HAP-1 (cell line): ENCODE data around the gene YBEY.
A peak's percentile ranks its signal among the peaks of the same experiment; 100 is the strongest.
"Not testable (repeated sequence)": the region's sequence is repeated elsewhere in the genome, so short reads cannot be mapped to it uniquely, and the experiment has no call there.

ENCODE experiments used
- DNase-seq, 2 experiments: peaks; one replicate each; pipeline ENCODE4 v3.0.0-alpha.2; 2016 to 2020; ENCODE audit warnings: low spot score in 2 of 2
- H3K27me3 ChIP-seq: fragments of 250-450 bp; sonication (Bioruptor Pico); 2 replicates; pipeline ENCODE4 v1.5.1; 2020; ENCODE audit warnings: low read depth, mild to moderate bottlenecking, moderate library complexity
- H3K36me3 ChIP-seq: fragments of 250-450 bp; sonication (Bioruptor Pico); replicated peaks from 2 replicates; pipeline ENCODE4 v1.5.1; 2020; ENCODE audit warnings: mild to moderate bottlenecking
- H3K4me1 ChIP-seq: fragments of 250-450 bp; sonication (Bioruptor Pico); 2 replicates; pipeline ENCODE4 v1.5.1; 2020; ENCODE audit warnings: mild to moderate bottlenecking
- H3K4me3 ChIP-seq: fragments of 250-450 bp; sonication (Bioruptor Pico); 2 replicates; pipeline ENCODE4 v1.5.1; 2020; ENCODE audit warnings: mild to moderate bottlenecking, moderate library complexity
- H3K9me3 ChIP-seq: fragments of 250-450 bp; sonication (Bioruptor Pico); 2 replicates; pipeline ENCODE4 v1.5.1; 2020; ENCODE audit warnings: mild to moderate bottlenecking, moderate library complexity
- in situ Hi-C: fragments of 300-500 bp; cut with MboI; formaldehyde crosslinking; loops from 3 replicates; pipeline ENCODE4 v1.14.3; 2020; ENCODE audit warnings: low sequenced_read_pairs, inconsistent platforms, mixed read lengths

YBEY gene, protein sequence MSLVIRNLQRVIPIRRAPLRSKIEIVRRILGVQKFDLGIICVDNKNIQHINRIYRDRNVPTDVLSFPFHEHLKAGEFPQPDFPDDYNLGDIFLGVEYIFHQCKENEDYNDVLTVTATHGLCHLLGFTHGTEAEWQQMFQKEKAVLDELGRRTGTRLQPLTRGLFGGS

DNA sequence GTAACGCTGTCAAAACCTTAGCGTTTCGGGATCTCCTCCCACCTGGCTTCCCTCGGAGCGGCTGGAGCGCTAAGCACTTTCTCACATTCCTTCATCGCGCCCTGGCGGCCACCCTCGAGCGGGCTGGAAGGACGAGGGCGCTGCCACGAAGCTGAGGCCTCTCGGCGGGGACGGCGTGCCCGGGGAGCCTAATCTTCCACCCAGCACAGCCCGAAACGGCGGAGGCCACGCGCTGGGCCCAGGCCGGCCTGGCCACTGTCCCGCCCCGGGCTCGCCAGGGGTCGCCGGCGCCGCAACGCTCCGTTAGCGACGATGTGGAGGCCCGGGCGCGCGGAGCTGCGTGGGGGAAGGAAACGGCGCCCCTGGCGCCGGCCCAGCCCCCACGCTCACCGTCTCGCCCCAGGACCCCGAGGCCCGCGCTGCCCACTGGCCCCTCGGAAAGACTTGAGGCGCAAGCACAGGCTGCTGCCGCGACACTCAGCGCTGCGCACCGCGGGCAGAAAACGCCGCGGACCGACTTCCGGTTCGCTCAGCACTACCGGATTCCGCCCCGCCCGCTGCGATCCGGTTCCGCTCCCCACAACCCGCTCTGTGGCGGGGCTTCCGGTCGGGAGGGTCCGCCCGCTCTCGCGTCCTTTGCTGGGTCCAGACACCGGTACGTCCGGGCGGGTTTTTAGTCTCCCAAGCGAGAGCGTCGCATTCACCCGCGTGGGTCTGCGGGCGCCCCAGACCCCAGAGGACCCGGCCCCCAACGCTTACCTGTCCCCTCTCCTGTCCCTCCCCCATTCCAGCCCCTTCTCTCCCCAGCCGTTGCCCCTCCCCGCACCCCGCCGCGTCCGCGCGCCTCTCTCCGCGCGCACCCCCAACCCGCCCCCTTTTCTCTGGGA lies at the start of gene YBEY:
TSS of gene YBEY (plus strand) at position 582 of the 887 bp plus-strand sequence. CDS start 572 bp downstream, outside the sequence.
- H3K36me3 ChIP-seq: peaks cover 42% of the 10 kb centered on the region
- peaks cover 27% of the 10 kb centered on the region for H3K4me1 ChIP-seq
- no peaks in the 10 kb centered on the region for H3K27me3 ChIP-seq
- H3K9me3 ChIP-seq: peaks cover 17% of the 10 kb centered on the region
- peak within 1 kb of the TSS; percentile 81 for H3K4me3 ChIP-seq
- peak; percentile 86 to 93 for DNase-seq
- in situ Hi-C loops: no loop called here

DNA sequence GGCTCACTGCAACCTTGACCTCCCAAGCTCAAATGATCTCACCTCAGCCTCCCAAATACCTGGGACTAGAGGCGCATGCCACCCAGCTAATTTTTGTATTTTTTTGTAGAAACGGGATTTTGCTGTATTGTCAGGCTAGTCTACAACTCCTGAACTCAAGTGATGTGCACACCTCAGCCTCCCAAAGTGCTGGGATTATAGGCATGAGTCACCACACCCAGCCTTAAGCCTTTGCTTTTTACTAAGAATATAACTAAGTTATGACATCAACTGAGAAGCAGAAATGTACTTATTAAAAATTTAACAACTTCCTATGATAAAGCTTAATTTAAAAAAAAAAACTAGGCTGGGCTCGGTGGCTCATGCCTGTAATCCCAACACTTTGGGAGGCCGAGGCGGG lies 48.7 kb upstream of the YBEY start:
- Histone ChIP-seq H3K9me3 (peaks cover 5% of the 10 kb centered on the region), H3K4me1 (no peaks in the 10 kb centered on the region), H3K36me3 (peaks cover 78% of the 10 kb centered on the region), H3K4me3 (no peak overlapping the region), H3K27me3 (no peaks in the 10 kb centered on the region)
- DNase-seq: no peak
- in situ Hi-C loops: no loop called here

DNA sequence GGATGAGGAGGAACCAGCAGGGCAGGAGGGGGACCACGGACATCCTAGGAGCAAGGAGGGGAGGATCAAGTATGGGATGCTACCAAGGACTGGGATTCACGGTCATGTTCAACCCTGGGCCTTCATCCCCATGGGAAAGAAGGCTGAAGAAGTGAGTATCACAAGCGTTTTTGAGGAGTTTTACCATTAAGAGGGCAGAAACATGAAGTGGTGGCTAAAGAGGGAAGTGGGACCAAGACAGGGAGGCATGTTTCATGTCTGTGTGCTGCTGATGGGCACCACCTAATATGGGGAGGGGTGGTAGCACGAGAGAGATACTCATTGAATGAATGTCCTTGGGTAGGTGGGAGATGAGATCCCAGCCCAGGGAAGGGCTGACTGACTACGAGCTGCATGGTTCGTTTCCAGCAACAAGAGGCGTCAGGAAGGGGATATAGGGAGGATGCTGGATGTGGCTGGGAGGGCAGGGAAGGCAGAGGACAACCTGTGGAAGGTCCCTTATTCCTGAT lies 46.3 kb upstream of the YBEY start:
- in situ Hi-C loops: no loop called here
- Histone ChIP-seq H3K27me3 (no peaks in the 10 kb centered on the region), H3K36me3 (peaks cover 80% of the 10 kb centered on the region), H3K4me1 (no peaks in the 10 kb centered on the region), H3K4me3 (no peak overlapping the region), H3K9me3 (no peaks in the 10 kb centered on the region)
- no peak for DNase-seq

DNA sequence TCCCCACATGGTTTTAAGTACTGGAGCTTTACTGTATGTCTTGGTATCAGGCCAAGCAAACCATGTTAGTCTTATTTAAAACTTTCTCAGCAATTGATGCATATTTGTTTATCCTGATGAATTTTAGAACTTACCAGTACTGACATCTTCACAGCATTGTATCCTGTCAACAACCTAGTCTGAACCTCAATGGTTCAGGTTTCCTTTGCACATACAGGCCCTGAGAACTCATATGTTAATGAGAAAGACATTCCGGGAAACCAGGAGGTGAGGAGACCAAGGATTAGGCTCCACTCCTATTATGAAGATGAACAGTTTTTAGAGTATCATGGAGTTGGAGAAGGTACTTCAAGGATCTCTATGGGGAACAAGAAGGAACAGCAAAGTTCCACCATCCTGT lies 44.6 kb upstream of the YBEY start:
- H3K4me1 ChIP-seq, in situ Hi-C loops, H3K4me3 ChIP-seq, H3K27me3 ChIP-seq, H3K9me3 ChIP-seq, DNase-seq: not testable (repeated sequence)
- H3K36me3 ChIP-seq: peaks cover 78% of the 10 kb centered on the region

DNA sequence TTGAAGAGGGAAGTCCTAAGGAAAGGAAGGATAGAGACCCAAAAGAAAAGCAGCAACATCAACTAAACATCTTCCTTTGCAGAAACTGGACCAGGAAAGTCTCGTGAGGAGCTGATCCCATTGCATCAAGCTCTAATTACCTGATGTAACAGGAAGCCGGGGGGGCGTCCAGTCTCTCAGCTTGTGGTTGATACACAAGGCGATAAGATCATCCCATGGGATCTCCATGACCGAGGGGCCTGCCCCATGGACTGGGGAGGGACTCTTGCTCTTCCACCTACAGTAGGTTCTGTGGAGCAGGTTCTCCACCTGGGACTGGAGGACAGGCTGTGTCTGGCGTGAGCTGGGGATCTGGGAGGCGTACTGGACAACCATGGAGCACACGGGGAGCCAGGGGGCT lies 42.8 kb upstream of the YBEY start:
- in situ Hi-C loops: no loop called here
- no peak overlapping the region for H3K4me3 ChIP-seq
- no peak for DNase-seq
- H3K9me3 ChIP-seq: no peaks in the 10 kb centered on the region
- H3K36me3 ChIP-seq: peaks cover 86% of the 10 kb centered on the region
- H3K27me3 ChIP-seq: no peaks in the 10 kb centered on the region
- no peaks in the 10 kb centered on the region for H3K4me1 ChIP-seq

DNA sequence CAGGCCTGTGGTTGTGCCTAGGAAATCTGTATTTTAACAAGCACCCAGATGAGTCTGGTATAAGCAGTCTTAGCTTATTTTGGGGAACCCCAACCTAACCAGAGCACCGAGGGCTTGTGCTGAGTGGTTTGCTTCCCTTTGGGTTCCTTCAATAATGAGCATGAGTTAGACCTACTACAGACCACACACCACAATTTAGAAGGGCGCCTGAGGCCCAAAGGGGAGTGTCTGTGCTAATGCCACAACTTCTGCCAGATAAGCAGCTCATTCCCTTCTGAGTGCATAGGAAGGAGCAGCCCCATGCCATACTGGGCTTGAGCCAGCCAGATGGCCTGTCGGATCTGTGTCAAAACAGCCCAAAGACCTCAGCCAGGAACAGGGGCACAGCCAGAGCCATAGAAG lies 42.2 kb upstream of the YBEY start:
- in situ Hi-C loops: no loop called here
- no peak for DNase-seq
- H3K4me1 ChIP-seq: no peaks in the 10 kb centered on the region
- H3K4me3 ChIP-seq: no peak overlapping the region
- H3K36me3 ChIP-seq: peaks cover 88% of the 10 kb centered on the region
- H3K9me3 ChIP-seq: no peaks in the 10 kb centered on the region
- H3K27me3 ChIP-seq: no peaks in the 10 kb centered on the region

DNA sequence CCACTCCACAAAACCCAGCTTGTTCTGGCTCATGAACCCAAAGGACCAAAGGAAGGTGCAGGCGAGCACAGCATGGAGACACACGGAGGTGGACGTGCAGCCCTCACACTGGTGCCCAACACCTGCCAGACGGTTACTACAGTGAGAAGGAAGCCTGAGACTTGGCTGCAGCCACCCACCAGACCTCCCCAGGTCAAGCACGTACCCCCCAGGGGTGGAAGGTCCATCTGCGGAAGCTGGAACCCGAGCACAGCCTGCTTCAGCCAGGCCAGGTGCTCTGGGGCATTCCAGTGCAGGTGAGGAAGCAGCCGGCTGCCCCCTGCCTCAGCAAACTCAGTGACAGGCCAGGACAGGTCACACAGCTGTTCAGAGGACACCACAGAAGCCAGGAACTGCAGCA lies 41.5 kb upstream of the YBEY start:
- peaks cover 90% of the 10 kb centered on the region for H3K36me3 ChIP-seq
- H3K4me1 ChIP-seq: no peaks in the 10 kb centered on the region
- no peaks in the 10 kb centered on the region for H3K27me3 ChIP-seq
- in situ Hi-C loops: no loop called here
- no peak overlapping the region for H3K4me3 ChIP-seq
- DNase-seq: no peak
- H3K9me3 ChIP-seq: no peaks in the 10 kb centered on the region

DNA sequence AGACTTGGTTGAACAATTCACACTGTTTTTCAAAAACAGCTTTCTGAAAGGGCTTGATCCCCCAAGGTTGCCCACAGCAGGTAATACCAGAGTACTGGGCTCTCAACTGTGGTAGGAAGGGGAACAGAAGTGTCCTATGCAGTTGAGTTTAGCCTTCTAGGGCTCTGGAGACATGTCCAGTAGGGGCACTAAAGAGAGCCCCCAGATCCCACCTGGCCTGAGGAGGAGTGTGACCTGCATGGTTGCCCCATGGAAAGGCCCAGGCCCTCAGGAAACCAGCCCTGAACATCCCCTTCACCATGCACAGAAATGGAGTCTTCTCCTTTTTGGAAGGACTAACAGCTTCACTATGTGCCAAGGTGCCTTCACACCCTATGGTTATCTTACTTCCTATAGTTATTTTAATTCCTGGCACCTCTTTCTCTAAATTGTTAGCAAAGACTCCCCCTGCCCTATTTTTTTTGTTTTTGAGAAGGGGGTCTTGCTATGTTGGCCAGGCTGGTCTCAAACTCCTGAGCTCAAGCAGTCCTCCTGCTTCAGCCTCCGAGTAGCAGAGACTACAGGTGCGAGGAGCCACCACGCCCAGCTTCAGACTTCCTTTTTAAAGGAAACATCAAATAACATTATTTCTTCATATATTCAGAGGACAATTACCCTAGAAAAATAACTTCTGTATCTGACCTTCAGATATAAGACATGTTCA lies 40.8 kb upstream of the YBEY start:
- no peak overlapping the region for H3K4me3 ChIP-seq
- H3K9me3 ChIP-seq: no peaks in the 10 kb centered on the region
- in situ Hi-C loops: no loop called here
- H3K4me1 ChIP-seq: no peaks in the 10 kb centered on the region
- H3K27me3 ChIP-seq: no peaks in the 10 kb centered on the region
- peaks cover 90% of the 10 kb centered on the region for H3K36me3 ChIP-seq
- DNase-seq: no peak

DNA sequence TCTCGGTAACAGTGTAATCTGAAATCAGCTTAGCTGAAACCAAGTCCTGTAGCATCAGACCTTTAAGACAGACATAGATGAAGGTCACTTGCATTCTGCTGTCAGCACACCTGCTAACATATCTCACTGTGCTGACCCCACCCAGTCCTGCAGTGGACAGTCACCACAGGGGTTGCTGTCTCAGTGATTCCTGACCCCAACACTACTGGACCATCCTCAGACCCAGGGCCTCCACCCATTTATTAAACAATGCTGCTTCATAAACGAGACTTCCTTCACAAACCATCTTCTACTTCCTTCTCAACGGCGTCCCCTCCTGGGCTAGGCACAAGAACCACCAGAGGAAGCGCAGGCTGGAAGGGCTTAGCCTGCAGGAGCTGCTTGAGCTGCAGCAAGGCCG lies 39.8 kb upstream of the YBEY start:
- peaks cover 90% of the 10 kb centered on the region for H3K36me3 ChIP-seq
- H3K9me3 ChIP-seq: no peaks in the 10 kb centered on the region
- no peaks in the 10 kb centered on the region for H3K27me3 ChIP-seq
- no peak overlapping the region for H3K4me3 ChIP-seq
- no peaks in the 10 kb centered on the region for H3K4me1 ChIP-seq
- in situ Hi-C loops: no loop called here
- DNase-seq: no peak

DNA sequence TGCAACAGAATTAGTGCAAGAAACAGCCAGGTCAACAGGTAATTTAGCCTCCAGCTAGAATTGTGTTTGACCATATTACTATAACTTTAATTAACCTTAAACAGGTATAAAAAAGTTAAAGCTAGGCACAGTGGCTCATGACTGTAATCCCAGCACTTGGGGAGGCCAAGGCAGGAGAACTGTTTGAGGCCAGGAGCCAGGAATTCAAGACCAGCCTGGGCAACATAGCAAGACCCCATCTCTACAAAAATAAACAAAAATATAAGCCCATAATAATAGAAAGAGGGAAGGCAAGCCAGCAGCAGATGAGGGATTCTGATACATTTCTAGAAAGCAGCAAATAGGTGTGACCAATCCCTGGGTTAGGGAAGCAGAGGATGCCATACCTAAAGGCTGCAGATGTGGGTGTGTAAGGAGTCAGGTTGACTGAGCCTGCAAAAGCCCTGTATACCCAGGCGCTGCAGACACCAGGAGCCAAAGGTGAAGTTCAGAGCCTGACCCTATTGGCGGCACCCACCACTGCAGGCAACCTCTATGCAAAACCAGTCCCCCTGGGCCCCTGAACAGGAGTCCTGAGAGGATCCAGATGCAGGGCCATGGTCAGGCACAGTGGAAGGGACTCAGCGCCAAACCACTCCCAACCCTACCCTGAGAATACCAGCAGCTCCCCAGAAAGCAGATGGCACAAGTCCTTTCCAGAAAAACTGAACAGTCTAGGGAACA lies 38.3 kb upstream of the YBEY start:
- H3K27me3 ChIP-seq: no peaks in the 10 kb centered on the region
- peaks cover 87% of the 10 kb centered on the region for H3K36me3 ChIP-seq
- H3K9me3 ChIP-seq: no peaks in the 10 kb centered on the region
- in situ Hi-C loops: no loop called here
- no peak for DNase-seq
- H3K4me1 ChIP-seq: no peaks in the 10 kb centered on the region
- no peak overlapping the region for H3K4me3 ChIP-seq

DNA sequence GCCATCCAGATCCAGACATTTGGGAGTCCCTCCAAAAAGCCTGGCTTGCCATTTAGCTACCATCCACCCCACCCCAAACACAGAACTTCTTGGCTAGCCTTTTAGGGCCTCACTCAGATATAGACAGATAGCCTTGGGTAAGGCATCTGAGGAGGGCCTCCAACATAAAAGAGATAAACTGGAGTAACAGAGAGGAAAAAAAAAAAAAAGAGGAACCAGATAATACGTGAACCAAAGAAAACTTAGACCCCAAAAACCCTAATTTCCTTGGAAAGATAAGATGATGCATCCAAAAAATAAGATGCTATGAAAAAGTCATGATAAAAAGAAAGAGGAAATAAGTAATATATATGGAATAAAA lies 37.7 kb upstream of the YBEY start:
- Histone ChIP-seq H3K4me3 (no peak overlapping the region), H3K27me3 (no peaks in the 10 kb centered on the region), H3K9me3 (no peaks in the 10 kb centered on the region), H3K36me3 (peaks cover 87% of the 10 kb centered on the region), H3K4me1 (no peaks in the 10 kb centered on the region)
- in situ Hi-C loops: no loop called here
- no peak for DNase-seq

DNA sequence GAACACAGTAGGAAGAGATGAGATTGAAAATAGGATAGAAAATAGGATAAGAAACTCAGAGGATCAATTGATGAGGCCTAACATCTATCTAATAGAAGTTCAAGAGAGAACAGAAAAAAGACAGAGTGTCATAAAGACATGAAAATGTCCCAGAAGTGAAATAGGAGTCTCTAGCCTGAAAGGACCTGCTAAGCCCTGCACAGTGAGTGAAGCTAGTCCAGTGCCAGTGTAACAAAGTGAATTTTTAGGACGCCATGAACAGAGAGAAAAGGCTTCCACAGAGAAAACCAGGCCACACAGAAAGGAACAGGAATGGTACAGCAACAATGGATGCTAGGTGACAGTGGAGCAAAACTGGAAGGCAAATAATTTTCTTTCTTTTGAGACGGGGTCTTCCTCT lies 37.3 kb upstream of the YBEY start:
- no peak for DNase-seq
- Histone ChIP-seq H3K4me1 (no peaks in the 10 kb centered on the region), H3K27me3 (no peaks in the 10 kb centered on the region), H3K9me3 (no peaks in the 10 kb centered on the region), H3K4me3 (no peak overlapping the region), H3K36me3 (peaks cover 86% of the 10 kb centered on the region)
- in situ Hi-C loops: no loop called here

DNA sequence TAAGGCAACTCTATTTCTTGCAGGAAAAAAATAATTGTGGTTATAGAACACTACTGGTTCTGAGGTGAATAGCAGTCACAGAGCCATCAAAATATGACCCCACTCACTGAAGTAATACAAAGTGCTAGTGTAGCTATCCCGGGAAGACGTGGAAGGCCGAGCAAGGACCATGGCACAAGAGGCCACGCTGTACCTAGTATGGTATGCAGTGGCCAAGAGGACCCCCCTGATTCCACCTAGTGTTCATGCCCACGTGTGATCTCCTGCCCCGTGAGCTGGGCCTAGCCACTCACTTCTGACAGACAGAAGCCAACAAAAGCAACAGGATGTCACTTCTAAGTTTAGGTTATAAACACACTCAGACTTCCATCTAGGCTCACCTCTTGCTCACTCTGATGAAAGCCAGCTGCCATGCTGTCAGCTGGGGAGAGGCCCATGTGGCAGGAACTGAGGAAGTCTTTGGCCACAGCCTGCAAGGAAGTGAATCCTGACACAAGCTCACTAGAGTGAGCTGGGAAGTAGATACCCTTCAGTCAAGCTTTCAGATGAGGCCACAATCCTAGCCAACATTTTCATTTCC lies 35.9 kb upstream of the YBEY start:
- H3K9me3 ChIP-seq: no peaks in the 10 kb centered on the region
- H3K4me3 ChIP-seq: no peak overlapping the region
- no peaks in the 10 kb centered on the region for H3K4me1 ChIP-seq
- no peaks in the 10 kb centered on the region for H3K27me3 ChIP-seq
- in situ Hi-C loops: no loop called here
- no peak for DNase-seq
- H3K36me3 ChIP-seq: peaks cover 86% of the 10 kb centered on the region
